A549 (cell line): ENCODE results near the gene SLC25A11. TPM values are rescaled to one million over a fixed set of nuclear protein-coding genes. Genes with fewer than 3 reads are reported as not detected.

Source experiments
- ATAC-seq, 2 experiments: fragments of 200-7000 bp in 1 of 2; fragments of >200 bp in 1 of 2; cut with Nextera tagmentation in 1 of 2; cut with Tn5 transposase in 1 of 2; 3 replicates each; pipeline versions ENCODE4 v1.8.0 to v1.9.1; 2018 to 2020; ENCODE audit warnings: mild to moderate bottlenecking in 1 of 2, moderate library complexity in 1 of 2
- CTCF ChIA-PET: fragments of 300-600 bp; sonication (Branson Sonifier 250); formaldehyde crosslinking; extraction: SDS; loops from one replicate; lab custom pipeline; 2021; ENCODE audit warnings: antibody characterized with exemption, inconsistent platforms; lab: Yijun Ruan, JAX
- POLR2A ChIA-PET: fragments of 350-600 bp; formaldehyde crosslinking; extraction: SDS; loops from one replicate; lab custom pipeline; 2021; ENCODE audit warnings: antibody characterized with exemption, inconsistent platforms; lab: Yijun Ruan, JAX
- DNase-seq, 2 experiments: peaks; one replicate each; pipeline versions ENCODE4 v3.0.0 to v3.0.0-alpha.2; 2011 to 2016; ENCODE audit warnings: low read depth in 1 of 2, low spot score in 1 of 2
- FAIRE-seq: peaks from 2 replicates; lab custom pipeline; 2011; peaks lifted over from hg19 to GRCh38; lab: Jason Lieb, UNC
- H3K27ac ChIP-seq, 2 experiments: fragments of >200 bp; sonication (Bioruptor Twin); formaldehyde crosslinking; 3 replicates each; pipeline ENCODE4 v1.5.1; 2016 to 2017
- H3K4me1 ChIP-seq: fragments of >200 bp; sonication (Bioruptor Twin); formaldehyde crosslinking; 3 replicates; pipeline ENCODE4 v1.6.1; 2016
- H3K4me2 ChIP-seq: fragments of >200 bp; sonication (Bioruptor Twin); formaldehyde crosslinking; 3 replicates; pipeline ENCODE4 v1.6.1; 2016
- H3K4me3 ChIP-seq: fragments of >200 bp; sonication (Bioruptor Twin); formaldehyde crosslinking; 3 replicates; pipeline ENCODE4 v1.5.1; 2016
- H3K9me3 ChIP-seq: fragments of >200 bp; sonication (Bioruptor Twin); formaldehyde crosslinking; 3 replicates; pipeline ENCODE4 v1.6.1; 2016
- BHLHE40 ChIP-seq: IDR thresholded peaks from 2 replicates; pipeline ENCODE4 v1.6.1; 2012; ENCODE audit warnings: low read depth, low read length, inconsistent platforms
- CHD4 ChIP-seq: fragments of 200-600 bp; sonication (generic); IDR thresholded peaks from 2 replicates; pipeline ENCODE4 v1.6.1; 2016; ENCODE audit warnings: antibody characterized with exemption, mild to moderate bottlenecking, borderline replicate concordance
- EHMT2 ChIP-seq: fragments of 200-600 bp; sonication (generic); IDR thresholded peaks from 2 replicates; pipeline ENCODE4 v1.6.1; 2016; ENCODE audit warnings: antibody characterized with exemption, low read depth, mild to moderate bottlenecking, moderate library complexity
- ESRRA ChIP-seq: fragments of 150-350 bp; IDR thresholded peaks from 2 replicates; pipeline ENCODE4 v1.6.1; 2014; ENCODE audit warnings: mild to moderate bottlenecking, low read length, borderline replicate concordance
- FOSL2 ChIP-seq, 2 experiments: fragments of 450-650 bp in 1 of 2; fragments of >200 bp in 1 of 2; sonication (Bioruptor Twin) in 1 of 2; formaldehyde crosslinking; IDR thresholded peaks; 2 replicates each; pipeline versions ENCODE4 v1.5.0 to v1.6.1; 2016 to 2020; ENCODE audit warnings: mild to moderate bottlenecking in 1 of 2, moderate library complexity in 1 of 2
- FOXS1 ChIP-seq: fragments of 250-450 bp; sonication (Bioruptor Pico); IDR thresholded peaks from 2 replicates; pipeline ENCODE4 v1.5.0; 2020; ENCODE audit warnings: mild to moderate bottlenecking, moderate library complexity
- HOXB5 ChIP-seq: fragments of 250-450 bp; sonication (Bioruptor Pico); IDR thresholded peaks from 2 replicates; pipeline ENCODE4 v1.5.0; 2020; ENCODE audit warnings: mild to moderate bottlenecking, moderate library complexity
- MAZ ChIP-seq: fragments of 150-350 bp; IDR thresholded peaks from 2 replicates; pipeline ENCODE4 v1.6.1; 2014; ENCODE audit warnings: antibody characterized with exemption, low read depth, low read length, borderline replicate concordance
- NR3C1 ChIP-seq: fragments of >200 bp; sonication (Bioruptor Twin); formaldehyde crosslinking; IDR thresholded peaks from 3 replicates; pipeline ENCODE4 v1.6.1; 2017
- POLR2A ChIP-seq: IDR thresholded peaks from 2 replicates; pipeline ENCODE4 v1.6.1; 2012; ENCODE audit warnings: mild to moderate bottlenecking, low read length
- RAD21 ChIP-seq, 2 experiments: fragments of >200 bp in 1 of 2; sonication (Bioruptor Twin) in 1 of 2; formaldehyde crosslinking in 1 of 2; IDR thresholded peaks in 1 of 2; conservative IDR thresholded peaks in 1 of 2; 2 replicates in 1 of 2; 3 replicates in 1 of 2; pipeline ENCODE4 v1.6.1; 2012 to 2018; ENCODE audit warnings: inconsistent platforms in 1 of 2
- RARB ChIP-seq: fragments of 250-450 bp; sonication (Bioruptor Pico); IDR thresholded peaks from 2 replicates; pipeline ENCODE4 v1.8.0; 2021; ENCODE audit warnings: mild to moderate bottlenecking, moderate library complexity
- RNF2 ChIP-seq: fragments of 200-600 bp; sonication (generic); IDR thresholded peaks from 2 replicates; pipeline ENCODE4 v1.6.1; 2016; ENCODE audit warnings: low read depth, mild to moderate bottlenecking, antibody characterized with exemption, moderate library complexity, borderline replicate concordance
- SREBF2 ChIP-seq: fragments of 450-650 bp; IDR thresholded peaks from 2 replicates; pipeline ENCODE4 v1.6.1; 2014; ENCODE audit warnings: mild to moderate bottlenecking, moderate library complexity
- TFCP2L1 ChIP-seq: fragments of 250-450 bp; sonication (Bioruptor Pico); IDR thresholded peaks from 2 replicates; pipeline ENCODE4 v1.5.0; 2021; ENCODE audit warnings: mild to moderate bottlenecking
- TP53 ChIP-seq: fragments of 250-450 bp; sonication (Bioruptor Pico); IDR thresholded peaks from 2 replicates; pipeline ENCODE4 v1.5.0; 2021; ENCODE audit warnings: mild to moderate bottlenecking, moderate library complexity
- ZC3H11A ChIP-seq: fragments of 450-650 bp; IDR thresholded peaks from 2 replicates; pipeline ENCODE4 v1.6.1; 2014; ENCODE audit warnings: antibody characterized with exemption, mild to moderate bottlenecking
- WGBS: methylation state at CpG from one replicate; pipeline ENCODE4 v1.1.6; 2017; ENCODE audit errors: missing lambda C conversion rate; 5-methylcytosine and 5-hydroxymethylcytosine counted together
- polyA plus RNA-seq, 4 experiments: library from polyadenylated mRNA; depleted of rRNA in 3 of 4; stranded (reverse); fragments of >200 nt; fragmentation: RNase III in 1 of 4; extraction: RNeasy Plus Mini Kit Qiagen cat#74134 plus additional on column Dnase treatment in 1 of 4; gene quantifications; 2 replicates in 3 of 4; 3 replicates in 1 of 4; pipeline ENCODE4 v1.2.3, GENCODE V29; 2011 to 2017
- TF ChIP-seq, protein P1 (sequence below): IDR thresholded peaks from 2 replicates; pipeline ENCODE4 v1.6.1; 2012
- TF ChIP-seq, protein P2 (sequence below): fragments of >200 bp; sonication (Bioruptor Twin); formaldehyde crosslinking; IDR thresholded peaks from 3 replicates; pipeline ENCODE4 v1.5.1; 2016
- TF ChIP-seq, protein P3 (sequence below): fragments of 150-350 bp; IDR thresholded peaks from 2 replicates; pipeline ENCODE4 v1.6.1; 2014; ENCODE audit warnings: low read depth, mild to moderate bottlenecking, low read length
- TF ChIP-seq, protein P4 (sequence below): fragments of 250-450 bp; sonication (Bioruptor Pico); IDR thresholded peaks from 2 replicates; pipeline ENCODE4 v1.5.0; 2020; ENCODE audit warnings: low read depth, mild to moderate bottlenecking, moderate library complexity
- TF ChIP-seq, protein P5 (sequence below): fragments of 200-600 bp; sonication (generic); IDR thresholded peaks from 2 replicates; pipeline ENCODE4 v1.6.1; 2016; ENCODE audit warnings: antibody characterized with exemption, mild to moderate bottlenecking, moderate library complexity
- TF ChIP-seq, protein P6 (sequence below): fragments of >200 bp; sonication (Bioruptor Twin); formaldehyde crosslinking; IDR thresholded peaks from 2 replicates; pipeline ENCODE4 v1.6.1; 2016

The SLC25A11 gene
- polyA plus RNA-seq, 2 of the 4 experiments (the other 2 are of a cell fraction) = 60.2 to 69.2 TPM

DNA sequence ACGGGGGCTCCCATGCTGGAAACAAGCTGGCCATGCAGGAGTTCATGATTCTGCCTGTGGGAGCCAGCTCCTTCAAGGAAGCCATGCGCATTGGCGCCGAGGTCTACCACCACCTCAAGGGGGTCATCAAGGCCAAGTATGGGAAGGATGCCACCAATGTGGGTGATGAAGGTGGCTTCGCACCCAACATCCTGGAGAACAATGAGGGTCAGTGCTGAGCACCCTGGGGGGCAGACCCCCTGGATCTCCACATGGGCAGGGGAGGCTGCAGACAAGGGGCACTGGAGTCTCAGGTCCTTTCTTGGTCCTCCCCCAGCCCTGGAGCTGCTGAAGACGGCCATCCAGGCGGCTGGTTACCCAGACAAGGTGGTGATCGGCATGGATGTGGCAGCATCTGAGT lies 15.2 kb upstream of the SLC25A11 start:
- Histone ChIP-seq H3K27ac (no peak overlapping the region), H3K9me3 (no peaks in the 10 kb centered on the region), H3K4me2 (no peak overlapping the region)
- no peak for ATAC-seq
- peak; percentile 18; the same call in 1 of the 2 replicates for TF ChIP-seq POLR2A
- TF ChIP-seq TP53 (CRISPR knock-in tag) = no peak
- TF ChIP-seq SREBF2 = no peak
- TF ChIP-seq, protein P1, sequence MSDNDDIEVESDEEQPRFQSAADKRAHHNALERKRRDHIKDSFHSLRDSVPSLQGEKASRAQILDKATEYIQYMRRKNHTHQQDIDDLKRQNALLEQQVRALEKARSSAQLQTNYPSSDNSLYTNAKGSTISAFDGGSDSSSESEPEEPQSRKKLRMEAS = no peak
- no peak for TF ChIP-seq MAZ
- no peak for TF ChIP-seq BHLHE40
- TF ChIP-seq, protein P2, sequence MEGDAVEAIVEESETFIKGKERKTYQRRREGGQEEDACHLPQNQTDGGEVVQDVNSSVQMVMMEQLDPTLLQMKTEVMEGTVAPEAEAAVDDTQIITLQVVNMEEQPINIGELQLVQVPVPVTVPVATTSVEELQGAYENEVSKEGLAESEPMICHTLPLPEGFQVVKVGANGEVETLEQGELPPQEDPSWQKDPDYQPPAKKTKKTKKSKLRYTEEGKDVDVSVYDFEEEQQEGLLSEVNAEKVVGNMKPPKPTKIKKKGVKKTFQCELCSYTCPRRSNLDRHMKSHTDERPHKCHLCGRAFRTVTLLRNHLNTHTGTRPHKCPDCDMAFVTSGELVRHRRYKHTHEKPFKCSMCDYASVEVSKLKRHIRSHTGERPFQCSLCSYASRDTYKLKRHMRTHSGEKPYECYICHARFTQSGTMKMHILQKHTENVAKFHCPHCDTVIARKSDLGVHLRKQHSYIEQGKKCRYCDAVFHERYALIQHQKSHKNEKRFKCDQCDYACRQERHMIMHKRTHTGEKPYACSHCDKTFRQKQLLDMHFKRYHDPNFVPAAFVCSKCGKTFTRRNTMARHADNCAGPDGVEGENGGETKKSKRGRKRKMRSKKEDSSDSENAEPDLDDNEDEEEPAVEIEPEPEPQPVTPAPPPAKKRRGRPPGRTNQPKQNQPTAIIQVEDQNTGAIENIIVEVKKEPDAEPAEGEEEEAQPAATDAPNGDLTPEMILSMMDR = no peak
- TF ChIP-seq, all 56 proteins: peak for 1
- DNase-seq (no peak), FAIRE-seq (no peak)
- WGBS = 96% methylated on average over 8 of the region's 8 CpGs
- ChIA-PET POLR2A (interaction anchor here (0.6 kb wide), 2 partner anchors 251 to 437 kb away, joined by 3 read pairs; partner anchors contain the start of gene PELP1), CTCF (interaction anchor here (0.7 to 7.1 kb wide), 9 partner anchors 10 to 223 kb away, joined by 3 to 63 read pairs (median 4); partner anchors contain the start of genes CAMTA2, CHRNE, RNF167 and SLC25A11)
- Histone ChIP-seq H3K4me1 (peaks cover 27% of the 10 kb centered on the region), H3K4me3 (no peak overlapping the region)

DNA sequence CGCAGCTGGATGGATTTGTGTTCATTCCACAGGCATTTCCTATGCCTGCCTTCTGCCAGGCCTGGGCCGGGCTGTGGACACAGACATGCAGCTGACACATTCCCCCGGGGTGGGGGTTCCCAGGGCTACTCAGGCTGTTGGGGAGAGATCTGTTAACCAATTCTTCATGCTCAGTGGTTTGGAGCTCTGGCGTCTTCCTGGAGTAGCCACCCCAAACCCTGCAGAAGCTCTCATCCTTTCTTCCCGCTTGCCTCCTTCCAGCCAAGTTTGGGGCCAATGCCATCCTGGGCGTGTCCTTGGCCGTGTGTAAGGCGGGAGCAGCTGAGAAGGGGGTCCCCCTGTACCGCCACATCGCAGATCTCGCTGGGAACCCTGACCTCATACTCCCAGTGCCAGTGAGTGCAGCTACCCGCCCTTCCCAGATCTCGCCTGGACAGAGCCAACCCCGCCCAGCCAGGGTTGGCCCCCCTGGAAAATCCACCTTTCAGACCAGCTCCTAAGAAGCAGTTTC lies 13.7 kb upstream of the SLC25A11 start:
- CTCF ChIA-PET = interaction anchor here (1.1 to 7.1 kb wide), 5 partner anchors 12 to 44 kb away, joined by 4 to 63 read pairs (median 6); partner anchors contain the start of genes RNF167, SLC25A11 and SPAG7
- 93% methylated on average over 14 of the region's 14 CpGs for WGBS
- H3K4me2 ChIP-seq = no peak overlapping the region
- H3K4me1 ChIP-seq = peaks cover 27% of the 10 kb centered on the region
- ATAC-seq (no peak), DNase-seq (no peak), FAIRE-seq (no peak)
- POLR2A ChIA-PET = interaction anchor here (4.4 kb wide), 1 partner anchor 12 kb away, joined by 78 read pairs; the partner anchor contains the start of gene SPAG7
- H3K9me3 ChIP-seq = no peaks in the 10 kb centered on the region
- H3K27ac ChIP-seq = peak overlapping the region in 1 of 2 experiments; percentile 11; a peak in 2 of 6 replicates
- no peak overlapping the region for H3K4me3 ChIP-seq
- TF ChIP-seq, protein P3, sequence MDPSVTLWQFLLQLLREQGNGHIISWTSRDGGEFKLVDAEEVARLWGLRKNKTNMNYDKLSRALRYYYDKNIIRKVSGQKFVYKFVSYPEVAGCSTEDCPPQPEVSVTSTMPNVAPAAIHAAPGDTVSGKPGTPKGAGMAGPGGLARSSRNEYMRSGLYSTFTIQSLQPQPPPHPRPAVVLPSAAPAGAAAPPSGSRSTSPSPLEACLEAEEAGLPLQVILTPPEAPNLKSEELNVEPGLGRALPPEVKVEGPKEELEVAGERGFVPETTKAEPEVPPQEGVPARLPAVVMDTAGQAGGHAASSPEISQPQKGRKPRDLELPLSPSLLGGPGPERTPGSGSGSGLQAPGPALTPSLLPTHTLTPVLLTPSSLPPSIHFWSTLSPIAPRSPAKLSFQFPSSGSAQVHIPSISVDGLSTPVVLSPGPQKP = no peak
- TF ChIP-seq BHLHE40 = no peak
- no peak for TF ChIP-seq ZC3H11A
- TF ChIP-seq, protein P4, sequence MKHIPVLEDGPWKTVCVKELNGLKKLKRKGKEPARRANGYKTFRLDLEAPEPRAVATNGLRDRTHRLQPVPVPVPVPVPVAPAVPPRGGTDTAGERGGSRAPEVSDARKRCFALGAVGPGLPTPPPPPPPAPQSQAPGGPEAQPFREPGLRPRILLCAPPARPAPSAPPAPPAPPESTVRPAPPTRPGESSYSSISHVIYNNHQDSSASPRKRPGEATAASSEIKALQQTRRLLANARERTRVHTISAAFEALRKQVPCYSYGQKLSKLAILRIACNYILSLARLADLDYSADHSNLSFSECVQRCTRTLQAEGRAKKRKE (CRISPR knock-in tag) = no peak
- no peak for TF ChIP-seq NR3C1

DNA sequence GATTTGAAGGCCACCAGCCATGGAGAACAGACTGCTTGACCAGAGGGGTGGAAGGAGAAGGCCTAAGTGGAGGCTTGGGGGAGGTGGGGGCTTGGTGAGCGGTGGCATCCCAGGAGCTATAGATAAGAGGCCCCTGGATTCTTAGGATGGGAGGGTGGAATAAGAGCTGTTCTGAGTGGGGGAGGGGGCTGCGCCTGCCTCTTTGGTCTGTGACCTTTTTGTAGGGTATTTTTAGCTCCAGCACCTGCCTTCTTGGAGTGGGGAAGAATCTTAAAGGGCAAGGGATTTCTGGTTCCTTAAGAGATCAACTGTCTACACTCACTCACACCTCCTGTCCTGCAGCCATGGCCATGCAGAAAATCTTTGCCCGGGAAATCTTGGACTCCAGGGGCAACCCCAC lies 11.6 kb upstream of the SLC25A11 start:
- no peak for FAIRE-seq
- H3K4me2 ChIP-seq = peak overlapping the region; percentile 99
- H3K4me1 ChIP-seq = peaks cover 28% of the 10 kb centered on the region
- ATAC-seq = no peak
- 71% methylated on average over 3 of the region's 3 CpGs for WGBS
- ChIA-PET POLR2A (interaction anchor here (1.0 to 4.9 kb wide), 3 partner anchors 12 to 19 kb away, joined by 3 to 78 read pairs (median 68); partner anchors contain the start of genes RNF167, SLC25A11 and SPAG7), CTCF (interaction anchor here (1.1 to 7.1 kb wide), 7 partner anchors 14 to 110 kb away, joined by 4 to 63 read pairs (median 7); partner anchors contain the start of genes CAMTA2 and SPAG7)
- no peaks in the 10 kb centered on the region for H3K9me3 ChIP-seq
- no peak for DNase-seq
- TF ChIP-seq TFCP2L1 (CRISPR knock-in tag) (no peak), FOSL2 (IDR thresholded peaks at IDR 0.05) (no peak), FOSL2 (CRISPR knock-in tag; IDR thresholded peaks at IDR 0.05) (no peak), RARB (CRISPR knock-in tag) (no peak), RAD21 (conservative IDR thresholded peaks at IDR 0.05 in 1 of 2, IDR thresholded peaks at IDR 0.05 in 1 of 2) (no peak), BHLHE40 (no peak), RNF2 (no peak), POLR2A (no peak), EHMT2 (no peak), ESRRA (no peak), CHD4 (no peak), FOXS1 (CRISPR knock-in tag) (no peak), HOXB5 (no peak)
- TF ChIP-seq, protein P5, sequence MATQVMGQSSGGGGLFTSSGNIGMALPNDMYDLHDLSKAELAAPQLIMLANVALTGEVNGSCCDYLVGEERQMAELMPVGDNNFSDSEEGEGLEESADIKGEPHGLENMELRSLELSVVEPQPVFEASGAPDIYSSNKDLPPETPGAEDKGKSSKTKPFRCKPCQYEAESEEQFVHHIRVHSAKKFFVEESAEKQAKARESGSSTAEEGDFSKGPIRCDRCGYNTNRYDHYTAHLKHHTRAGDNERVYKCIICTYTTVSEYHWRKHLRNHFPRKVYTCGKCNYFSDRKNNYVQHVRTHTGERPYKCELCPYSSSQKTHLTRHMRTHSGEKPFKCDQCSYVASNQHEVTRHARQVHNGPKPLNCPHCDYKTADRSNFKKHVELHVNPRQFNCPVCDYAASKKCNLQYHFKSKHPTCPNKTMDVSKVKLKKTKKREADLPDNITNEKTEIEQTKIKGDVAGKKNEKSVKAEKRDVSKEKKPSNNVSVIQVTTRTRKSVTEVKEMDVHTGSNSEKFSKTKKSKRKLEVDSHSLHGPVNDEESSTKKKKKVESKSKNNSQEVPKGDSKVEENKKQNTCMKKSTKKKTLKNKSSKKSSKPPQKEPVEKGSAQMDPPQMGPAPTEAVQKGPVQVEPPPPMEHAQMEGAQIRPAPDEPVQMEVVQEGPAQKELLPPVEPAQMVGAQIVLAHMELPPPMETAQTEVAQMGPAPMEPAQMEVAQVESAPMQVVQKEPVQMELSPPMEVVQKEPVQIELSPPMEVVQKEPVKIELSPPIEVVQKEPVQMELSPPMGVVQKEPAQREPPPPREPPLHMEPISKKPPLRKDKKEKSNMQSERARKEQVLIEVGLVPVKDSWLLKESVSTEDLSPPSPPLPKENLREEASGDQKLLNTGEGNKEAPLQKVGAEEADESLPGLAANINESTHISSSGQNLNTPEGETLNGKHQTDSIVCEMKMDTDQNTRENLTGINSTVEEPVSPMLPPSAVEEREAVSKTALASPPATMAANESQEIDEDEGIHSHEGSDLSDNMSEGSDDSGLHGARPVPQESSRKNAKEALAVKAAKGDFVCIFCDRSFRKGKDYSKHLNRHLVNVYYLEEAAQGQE = no peak
- TF ChIP-seq, protein P6, sequence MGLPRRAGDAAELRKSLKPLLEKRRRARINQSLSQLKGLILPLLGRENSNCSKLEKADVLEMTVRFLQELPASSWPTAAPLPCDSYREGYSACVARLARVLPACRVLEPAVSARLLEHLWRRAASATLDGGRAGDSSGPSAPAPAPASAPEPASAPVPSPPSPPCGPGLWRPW = no peak
- H3K4me3 ChIP-seq = peak overlapping the region; percentile 98
- peak overlapping the region; percentile 99 for H3K27ac ChIP-seq
